Activated CD8-positive, alpha-beta T cell treated with anti-CD3 and anti-CD28 coated beads, Interleukin-2, amount 10 ng/mL, durations not matched to agents 7 days and 5 days (primary cell): ENCODE data around the gene PRDM5. TPM values are rescaled to one million over a fixed set of nuclear protein-coding genes. Genes with fewer than 3 reads are reported as not detected.

Experiments used
- ATAC-seq: fragments of 150-1000 bp; cut with Tn5 transposase; one replicate; pipeline ENCODE4 v1.10.0; 2021; ENCODE audit warnings: moderate library complexity
- CTCF ChIA-PET: fragments of 350-600 bp; sonication (Branson Sonifier 250); formaldehyde crosslinking; loops from one replicate; lab custom pipeline; 2021; ENCODE audit warnings: antibody characterized with exemption; lab: Charles Lee
- POLR2A ChIA-PET: fragments of 350-600 bp; sonication (Branson Sonifier 250); formaldehyde crosslinking; loops from one replicate; lab custom pipeline; 2021; ENCODE audit warnings: antibody characterized with exemption; lab: Charles Lee
- DNase-seq: peaks from one replicate; pipeline ENCODE4 v3.0.0-alpha.2; 2020
- H3K27ac Mint-ChIP-seq: one replicate; pipeline ENCODE4 v1.8.0; 2021; ENCODE audit warnings: mild to moderate bottlenecking, mixed read lengths
- H3K27me3 Mint-ChIP-seq: one replicate; pipeline ENCODE4 v1.8.0; 2021; ENCODE audit warnings: low read depth, mixed read lengths
- H3K36me3 Mint-ChIP-seq: one replicate; pipeline ENCODE4 v1.8.0; 2021; ENCODE audit warnings: low read depth, mixed read lengths
- H3K4me1 Mint-ChIP-seq: one replicate; pipeline ENCODE4 v1.8.0; 2021; ENCODE audit warnings: low read depth, mixed read lengths
- H3K4me3 Mint-ChIP-seq: one replicate; pipeline ENCODE4 v1.8.0; 2021; ENCODE audit warnings: mild to moderate bottlenecking, mixed read lengths
- H3K9me3 Mint-ChIP-seq: one replicate; pipeline ENCODE4 v1.8.0; 2022; ENCODE audit warnings: mixed read lengths; ENCODE audit not compliant: insufficient read depth
- total RNA-seq, 2 experiments: library from RNA; stranded (reverse); gene quantifications; one replicate each; pipeline ENCODE4 v1.2.3, GENCODE V29; 2021

PRDM5 gene
- total RNA-seq, 2 experiments from 2014 or later: 0.05 to 0.16 TPM

DNA sequence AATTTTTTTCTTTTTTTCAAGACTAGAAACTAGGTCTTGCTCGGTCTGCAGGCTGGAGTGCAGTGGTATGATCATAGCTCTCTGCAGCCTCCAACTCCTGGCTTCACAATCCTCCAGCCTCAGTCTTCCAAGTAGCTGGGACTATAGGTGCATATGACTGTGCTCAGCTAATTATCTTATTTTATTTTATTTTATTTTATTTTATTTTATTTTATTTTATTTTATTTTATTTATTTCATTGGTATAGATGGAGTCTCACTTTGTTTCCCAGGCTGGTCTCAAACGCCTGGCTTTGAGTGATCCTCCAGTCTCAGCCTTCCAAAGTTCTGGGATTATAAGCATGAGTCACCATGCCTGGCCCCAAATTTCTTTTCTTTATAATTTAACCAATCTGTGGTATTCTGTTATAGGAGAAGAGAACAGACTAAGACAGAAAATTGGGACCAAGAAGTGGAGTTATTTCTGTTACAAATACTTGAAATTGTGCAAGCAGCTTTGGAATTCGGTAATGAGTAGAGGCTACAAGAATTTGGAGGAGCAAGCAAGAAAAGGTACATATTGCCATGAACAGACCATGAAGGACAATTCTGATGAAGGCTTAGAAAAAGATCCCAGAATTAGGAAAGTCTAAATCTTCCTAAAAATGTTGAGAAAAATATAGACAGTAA is 4.0 kb upstream of the PRDM5 start:
- no peaks in the 10 kb centered on the region for H3K9me3 Mint-ChIP-seq
- DNase-seq (no peak), ATAC-seq (no peak)
- no peak overlapping the region for H3K4me3 Mint-ChIP-seq
- H3K4me1 Mint-ChIP-seq: peaks cover 16% of the 10 kb centered on the region
- CTCF ChIA-PET: no interaction called here
- H3K36me3 Mint-ChIP-seq: no peaks in the 10 kb centered on the region
- peaks cover 13% of the 10 kb centered on the region for H3K27me3 Mint-ChIP-seq
- POLR2A ChIA-PET: no interaction called here
- no peak overlapping the region for H3K27ac Mint-ChIP-seq

DNA sequence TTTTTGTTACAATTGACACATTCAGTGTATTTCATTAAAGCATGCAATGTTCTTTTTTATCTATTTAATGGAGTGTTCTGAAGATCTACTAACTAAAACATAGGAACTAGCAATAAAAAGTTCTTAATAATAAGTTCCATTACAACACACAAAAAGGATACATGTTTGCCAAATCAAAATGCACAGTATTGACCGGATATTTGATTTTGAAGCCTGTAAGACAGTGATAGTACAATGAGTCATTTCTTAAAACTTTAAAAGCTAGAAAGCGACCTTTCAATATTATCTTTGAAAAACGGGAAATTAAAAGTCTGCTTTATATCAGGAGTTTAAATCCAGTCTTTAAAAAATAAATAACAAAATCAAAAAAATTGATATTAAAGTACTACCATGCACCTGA is 2.4 kb upstream of the PRDM5 start:
- Mint-ChIP-seq H3K36me3 (no peaks in the 10 kb centered on the region), H3K9me3 (no peaks in the 10 kb centered on the region), H3K4me1 (peaks cover 20% of the 10 kb centered on the region), H3K27ac (no peak overlapping the region), H3K27me3 (peaks cover 13% of the 10 kb centered on the region), H3K4me3 (no peak overlapping the region)
- ChIA-PET CTCF (no interaction called here), POLR2A (no interaction called here)
- ATAC-seq: no peak
- DNase-seq: no peak

DNA sequence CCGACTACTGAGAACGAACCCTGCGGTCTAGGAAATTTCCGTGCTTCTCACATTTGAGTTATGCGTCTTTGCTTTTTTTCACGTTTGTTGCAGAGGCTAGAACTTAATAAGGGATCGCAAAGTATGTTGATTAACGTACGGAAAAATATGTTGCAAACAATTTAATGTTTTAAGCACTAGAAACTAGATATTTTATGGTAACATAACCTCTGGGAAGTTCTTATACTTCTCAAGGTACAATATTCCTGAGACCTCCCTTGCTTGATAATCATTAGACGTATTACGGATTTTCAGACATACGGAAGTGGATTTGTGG is 639 bp upstream of the PRDM5 start:
- ChIA-PET POLR2A (no interaction called here), CTCF (interaction anchor here (0.7 to 1.4 kb wide), 3 partner anchors 23 to 269 kb away, joined by 3 to 4 read pairs (median 3); no protein-coding TSS in a partner anchor)
- Mint-ChIP-seq H3K27ac (no peak overlapping the region), H3K4me3 (peak overlapping the region; percentile 70), H3K27me3 (peaks cover 13% of the 10 kb centered on the region), H3K36me3 (no peaks in the 10 kb centered on the region), H3K4me1 (peaks cover 21% of the 10 kb centered on the region), H3K9me3 (no peaks in the 10 kb centered on the region)
- DNase-seq (no peak), ATAC-seq (no peak)

GRCh38 chr4:120921456-120922380 is 808 bp downstream of the PRDM5 start:
- peak overlapping the region; percentile 71 for H3K4me3 Mint-ChIP-seq
- DNase-seq (peak; percentile 46), ATAC-seq (peak; percentile 73)
- CTCF ChIA-PET: interaction anchor here (1.0 kb wide), 1 partner anchor 12 kb away, joined by 3 read pairs; no protein-coding TSS in a partner anchor
- peak overlapping the region; percentile 1 for H3K27ac Mint-ChIP-seq
- POLR2A ChIA-PET: no interaction called here
- peaks cover 16% of the 10 kb centered on the region for H3K27me3 Mint-ChIP-seq
- peaks cover 14% of the 10 kb centered on the region for H3K4me1 Mint-ChIP-seq
- H3K36me3 Mint-ChIP-seq: no peaks in the 10 kb centered on the region
- no peaks in the 10 kb centered on the region for H3K9me3 Mint-ChIP-seq

DNA sequence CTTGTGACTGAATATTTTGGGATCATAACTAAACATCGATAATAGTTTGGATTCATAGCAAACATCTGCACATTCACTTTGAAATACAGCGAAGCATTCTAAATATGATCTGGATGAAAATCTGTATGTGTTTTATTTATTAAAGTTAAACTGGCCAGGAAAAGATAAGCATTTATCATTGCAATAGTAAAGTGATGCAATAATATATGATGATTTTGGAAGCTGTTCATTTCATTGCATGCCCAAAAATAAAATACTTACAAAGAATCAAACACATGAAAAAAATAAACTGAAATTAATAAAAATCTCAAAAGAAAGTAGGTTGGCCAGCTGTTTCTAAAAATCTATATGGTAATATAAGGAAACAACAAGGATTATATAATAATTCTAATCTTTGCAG is 1.9 kb downstream of the PRDM5 start:
- H3K4me1 Mint-ChIP-seq: peaks cover 14% of the 10 kb centered on the region
- ChIA-PET POLR2A (no interaction called here), CTCF (interaction anchor here (1.1 kb wide), 1 partner anchor 9 kb away, joined by 4 read pairs; no protein-coding TSS in a partner anchor)
- no peak for DNase-seq
- ATAC-seq: no peak
- no peak overlapping the region for H3K27ac Mint-ChIP-seq
- peaks cover 16% of the 10 kb centered on the region for H3K27me3 Mint-ChIP-seq
- no peak overlapping the region for H3K4me3 Mint-ChIP-seq
- no peaks in the 10 kb centered on the region for H3K9me3 Mint-ChIP-seq
- no peaks in the 10 kb centered on the region for H3K36me3 Mint-ChIP-seq

GRCh38 chr4:120919358-120919757 is 3.2 kb downstream of the PRDM5 start:
- Mint-ChIP-seq H3K36me3 (no peaks in the 10 kb centered on the region), H3K4me3 (no peak overlapping the region), H3K27ac (no peak overlapping the region), H3K9me3 (no peaks in the 10 kb centered on the region), H3K4me1 (peaks cover 14% of the 10 kb centered on the region), H3K27me3 (peaks cover 16% of the 10 kb centered on the region)
- no peak for ATAC-seq
- POLR2A ChIA-PET: interaction anchor here (0.5 kb wide), 1 partner anchor 126 kb away, joined by 4 read pairs; no protein-coding TSS in a partner anchor
- CTCF ChIA-PET: interaction anchor here (0.8 to 3.1 kb wide), 7 partner anchors 10 to 192 kb away, joined by 3 to 11 read pairs (median 4); no protein-coding TSS in a partner anchor
- DNase-seq: no peak

DNA sequence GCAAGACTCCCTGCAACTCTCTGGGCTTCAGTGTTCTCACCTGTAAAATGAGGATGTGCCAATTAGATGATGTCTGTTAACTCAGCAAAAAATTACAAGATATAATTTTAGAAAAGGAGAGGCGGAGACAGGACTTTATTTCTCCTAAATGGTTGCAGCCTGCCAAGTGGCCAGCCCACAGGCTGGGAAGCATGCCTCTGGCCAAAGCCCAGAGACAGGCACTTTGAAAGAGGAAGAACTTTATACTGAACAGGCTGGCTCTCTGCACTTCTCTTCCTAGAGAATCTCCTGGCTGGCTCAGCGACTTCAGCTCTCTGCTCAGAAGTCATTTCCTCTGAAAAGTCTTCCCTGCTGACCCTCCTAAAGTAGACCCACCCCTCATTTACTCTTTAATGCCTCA is 3.7 kb downstream of the PRDM5 start:
- ChIA-PET POLR2A (interaction anchor here (0.5 kb wide), 1 partner anchor 126 kb away, joined by 4 read pairs; no protein-coding TSS in a partner anchor), CTCF (interaction anchor here (0.8 to 3.1 kb wide), 7 partner anchors 9 to 193 kb away, joined by 3 to 11 read pairs (median 4); no protein-coding TSS in a partner anchor)
- H3K4me1 Mint-ChIP-seq: peaks cover 14% of the 10 kb centered on the region
- no peak overlapping the region for H3K27ac Mint-ChIP-seq
- no peak for DNase-seq
- no peak overlapping the region for H3K4me3 Mint-ChIP-seq
- no peaks in the 10 kb centered on the region for H3K9me3 Mint-ChIP-seq
- no peaks in the 10 kb centered on the region for H3K36me3 Mint-ChIP-seq
- H3K27me3 Mint-ChIP-seq: peaks cover 16% of the 10 kb centered on the region
- ATAC-seq: no peak

GRCh38 chr4:120918092-120918491 is 4.4 kb downstream of the PRDM5 start:
- CTCF ChIA-PET: interaction anchor here (3.1 kb wide), 1 partner anchor 74 kb away, joined by 11 read pairs; no protein-coding TSS in a partner anchor
- Mint-ChIP-seq H3K27ac (no peak overlapping the region), H3K36me3 (no peaks in the 10 kb centered on the region)

DNA sequence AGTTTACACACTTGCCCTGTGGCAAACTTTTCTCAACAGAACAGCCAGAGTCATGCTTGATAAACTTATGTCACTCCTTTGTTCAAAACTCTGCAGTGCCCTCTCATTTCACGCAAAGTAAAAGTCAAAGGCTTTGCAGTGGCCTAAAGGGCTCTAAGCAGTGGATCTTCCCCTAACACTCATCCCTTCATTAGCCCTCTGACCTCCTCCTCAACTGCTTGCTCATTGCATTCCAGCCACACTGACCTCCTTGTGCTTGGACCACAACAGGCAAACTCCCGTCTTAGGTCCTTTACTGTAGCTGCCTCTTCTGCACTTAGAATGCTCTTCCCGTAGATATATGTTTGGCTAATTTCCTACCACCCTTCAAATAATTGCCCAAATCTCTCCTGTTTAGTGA is 5.6 kb downstream of the PRDM5 start:
- Mint-ChIP-seq H3K4me1 (peaks cover 10% of the 10 kb centered on the region), H3K4me3 (no peak overlapping the region), H3K27ac (no peak overlapping the region), H3K36me3 (no peaks in the 10 kb centered on the region), H3K27me3 (peaks cover 6% of the 10 kb centered on the region), H3K9me3 (no peaks in the 10 kb centered on the region)
- ChIA-PET CTCF (no interaction called here), POLR2A (no interaction called here)
- ATAC-seq: no peak
- no peak for DNase-seq

More at GRCh38 chr4:120918092-120918491, 4.4 kb downstream of the PRDM5 start:
- Mint-ChIP-seq H3K4me1 (peaks cover 13% of the 10 kb centered on the region), H3K27me3 (peaks cover 10% of the 10 kb centered on the region), H3K4me3 (no peak overlapping the region), H3K9me3 (no peaks in the 10 kb centered on the region)
- ATAC-seq (no peak), DNase-seq (no peak)
- POLR2A ChIA-PET: no interaction called here

- CTCF ChIA-PET: no interaction called here
Measured at GRCh38 chr4:120915336-120915735, 7.2 kb downstream of the PRDM5 start.

DNA sequence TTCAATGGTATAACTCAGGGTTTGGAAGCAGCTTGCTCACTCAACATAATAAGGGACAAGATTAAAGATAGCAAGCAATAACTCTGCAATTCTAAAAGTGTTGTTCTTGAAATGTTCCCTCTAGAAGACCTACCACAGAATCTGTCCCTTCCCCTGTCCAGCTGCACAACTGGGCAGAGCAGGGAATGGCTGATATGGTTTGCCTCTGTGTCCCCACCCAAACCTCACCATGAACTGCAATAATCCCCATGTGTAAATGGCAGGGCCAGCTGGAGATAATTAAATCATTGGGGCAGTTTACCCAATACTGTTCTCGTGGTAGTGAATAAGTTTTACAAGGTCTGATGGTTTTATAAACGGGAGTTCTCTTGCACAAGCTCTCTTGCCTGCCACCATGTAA is 19.1 kb downstream of the PRDM5 start:
- Mint-ChIP-seq H3K27me3 (no peaks in the 10 kb centered on the region), H3K4me3 (no peak overlapping the region), H3K9me3 (no peaks in the 10 kb centered on the region), H3K36me3 (no peaks in the 10 kb centered on the region), H3K4me1 (no peaks in the 10 kb centered on the region), H3K27ac (no peak overlapping the region)
- POLR2A ChIA-PET: no interaction called here
- ATAC-seq (no peak), DNase-seq (no peak)
- CTCF ChIA-PET: no interaction called here

More at GRCh38 chr4:120915336-120915735, 7.2 kb downstream of the PRDM5 start:
- Mint-ChIP-seq H3K9me3 (no peaks in the 10 kb centered on the region), H3K4me1 (peaks cover 2% of the 10 kb centered on the region), H3K27ac (no peak overlapping the region), H3K27me3 (peaks cover 7% of the 10 kb centered on the region), H3K4me3 (no peak overlapping the region), H3K36me3 (no peaks in the 10 kb centered on the region)
- DNase-seq (no peak), ATAC-seq (no peak)
- POLR2A ChIA-PET: no interaction called here

- H3K27me3 Mint-ChIP-seq: no peaks in the 10 kb centered on the region
- POLR2A ChIA-PET: no interaction called here
Measured at GRCh38 chr4:120902925-120903324, 19.6 kb downstream of the PRDM5 start.

More at GRCh38 chr4:120902925-120903324, 19.6 kb downstream of the PRDM5 start:
- ATAC-seq: no peak
- no peaks in the 10 kb centered on the region for H3K36me3 Mint-ChIP-seq
- H3K4me3 Mint-ChIP-seq: no peak overlapping the region
- H3K27ac Mint-ChIP-seq: no peak overlapping the region
- CTCF ChIA-PET: no interaction called here
- H3K9me3 Mint-ChIP-seq: no peaks in the 10 kb centered on the region
- H3K4me1 Mint-ChIP-seq: no peaks in the 10 kb centered on the region
- DNase-seq: no peak
